SU-DHL-6 (cell line): ENCODE measurements around the gene EHBP1L1.

Experiments used
- H2AFZ ChIP-seq: fragments of 200-600 bp; sonication (generic); 2 replicates; pipeline ENCODE4 v1.6.1; 2014; ENCODE audit warnings: low read depth, mild to moderate bottlenecking, moderate library complexity, mixed read lengths, antibody characterized with exemption, low read length; ENCODE audit not compliant: severe bottlenecking
- H3F3A ChIP-seq: fragments of 200-600 bp; shearing (Covaris generic); 2 replicates; pipeline ENCODE4 v1.6.0; 2016; ENCODE audit warnings: antibody characterized with exemption, mild to moderate bottlenecking; ENCODE audit not compliant: insufficient read depth
- H3K27ac ChIP-seq: fragments of 200-600 bp; sonication (generic); 2 replicates; pipeline ENCODE4 v1.5.1; 2016; ENCODE audit warnings: low read depth, mild to moderate bottlenecking, low read length, moderate library complexity, mixed read lengths
- H3K27me3 ChIP-seq: fragments of 200-600 bp; sonication (generic), shearing (Covaris generic); 2 replicates; pipeline ENCODE4 v1.6.0; 2014; ENCODE audit warnings: mild to moderate bottlenecking, low read length
- H3K36me3 ChIP-seq: fragments of 200-600 bp; sonication (generic); 2 replicates; pipeline ENCODE4 v1.6.1; 2014; ENCODE audit warnings: mild to moderate bottlenecking, low read length, mixed read lengths
- H3K4me2 ChIP-seq: fragments of 300-600, 200-600 bp; shearing (Covaris generic), sonication (generic); 2 replicates; pipeline ENCODE4 v1.6.0; 2014; ENCODE audit warnings: low read length, low read depth, mild to moderate bottlenecking; ENCODE audit not compliant: poor library complexity, severe bottlenecking
- H3K4me3 ChIP-seq: fragments of 200-600 bp; sonication (generic); 2 replicates; pipeline ENCODE4 v1.5.1; 2014; ENCODE audit warnings: antibody characterized with exemption, low read length, mild to moderate bottlenecking, mixed read lengths; ENCODE audit not compliant: insufficient read depth, poor library complexity, severe bottlenecking
- H3K79me2 ChIP-seq: fragments of 200-600 bp; sonication (generic); 2 replicates; pipeline ENCODE4 v1.6.1; 2014; ENCODE audit warnings: mild to moderate bottlenecking, low read length, moderate library complexity; ENCODE audit not compliant: insufficient read depth
- H3K9ac ChIP-seq: fragments of 200-600 bp; sonication (generic); 2 replicates; pipeline ENCODE4 v1.7.0; 2014; ENCODE audit warnings: mild to moderate bottlenecking, low read length
- H3K9me2 ChIP-seq: fragments of 200-600 bp; sonication (generic); replicated peaks from 2 replicates; pipeline ENCODE4 v1.6.1; 2014; ENCODE audit warnings: low read length; ENCODE audit not compliant: insufficient read depth
- H3K9me3 ChIP-seq: fragments of 200-600 bp; sonication (generic); 2 replicates; pipeline ENCODE4 v1.6.1; 2014; ENCODE audit warnings: low read length, mixed read lengths; ENCODE audit not compliant: insufficient read depth
- H4K20me1 ChIP-seq: fragments of 200-600 bp; sonication (generic); 2 replicates; pipeline ENCODE4 v1.6.1; 2014; ENCODE audit warnings: low read depth, mild to moderate bottlenecking, antibody characterized with exemption, low read length, moderate library complexity, mixed read lengths
- CTCF ChIP-seq: fragments of 200-600 bp; sonication (generic); IDR thresholded peaks from one replicate; pipeline ENCODE4 v1.5.1; 2017; ENCODE audit warnings: antibody characterized with exemption, mild to moderate bottlenecking, low read length, moderate library complexity; ENCODE audit not compliant: insufficient read depth, poor library complexity, severe bottlenecking
- EZH2phosphoT487 ChIP-seq: fragments of 200-600 bp; sonication (generic), shearing (Covaris generic); conservative IDR thresholded peaks from 2 replicates; pipeline ENCODE4 v1.6.1; 2018; ENCODE audit warnings: mild to moderate bottlenecking, antibody characterized with exemption, low read length, moderate library complexity, mixed read lengths

The EHBP1L1 gene

DNA sequence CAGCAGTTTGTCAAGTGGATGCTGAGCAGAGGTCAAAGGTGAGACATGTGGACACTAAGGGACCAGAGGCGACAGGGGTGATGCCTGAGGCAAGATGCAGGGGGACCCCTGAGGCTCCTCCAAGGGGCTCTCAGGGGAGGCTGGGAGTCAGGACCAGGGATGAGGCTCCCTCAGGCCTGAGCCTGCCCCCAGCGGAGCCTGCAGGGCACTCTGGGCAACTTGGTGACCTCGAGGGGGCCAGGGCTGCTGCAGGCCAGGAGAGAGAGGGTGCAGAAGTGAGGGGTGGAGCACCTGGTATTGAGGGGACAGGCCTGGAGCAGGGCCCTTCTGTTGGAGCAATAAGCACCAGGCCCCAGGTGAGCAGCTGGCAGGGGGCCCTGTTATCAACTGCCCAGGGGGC, 6.1 kb downstream of the EHBP1L1 start:
- TF ChIP-seq EZH2phosphoT487 (no peak), CTCF (no peak)

GRCh38 chr11:65583589-65583988, 7.7 kb downstream of the EHBP1L1 start:
- no peaks in the 10 kb centered on the region for H3K27me3 ChIP-seq
- no peak overlapping the region for H3K27ac ChIP-seq
- TF ChIP-seq EZH2phosphoT487: no peak
- TF ChIP-seq CTCF: no peak
- no peaks in the 10 kb centered on the region for H3F3A ChIP-seq
- no peak overlapping the region for H3K4me2 ChIP-seq
- H3K4me3 ChIP-seq: no peak overlapping the region
- no peak overlapping the region for H2AFZ ChIP-seq
- no peak overlapping the region for H3K9ac ChIP-seq
- no peaks in the 10 kb centered on the region for H3K9me3 ChIP-seq
- H4K20me1 ChIP-seq: no peaks in the 10 kb centered on the region
- no peaks in the 10 kb centered on the region for H3K9me2 ChIP-seq
- no peaks in the 10 kb centered on the region for H3K36me3 ChIP-seq
- no peaks in the 10 kb centered on the region for H3K79me2 ChIP-seq

More for the DNA sequence above, 6.1 kb downstream of the EHBP1L1 start:
- no peak overlapping the region for H3K4me2 ChIP-seq
- H3K4me3 ChIP-seq: no peak overlapping the region
- no peak overlapping the region for H2AFZ ChIP-seq
- no peak overlapping the region for H3K9ac ChIP-seq
- H3K79me2 ChIP-seq: no peaks in the 10 kb centered on the region
- H4K20me1 ChIP-seq: no peaks in the 10 kb centered on the region
- H3K27me3 ChIP-seq: no peaks in the 10 kb centered on the region
- H3K36me3 ChIP-seq: no peaks in the 10 kb centered on the region
- H3K27ac ChIP-seq: no peak overlapping the region
- no peaks in the 10 kb centered on the region for H3K9me2 ChIP-seq
- H3K9me3 ChIP-seq: no peaks in the 10 kb centered on the region
- no peaks in the 10 kb centered on the region for H3F3A ChIP-seq

- no peaks in the 10 kb centered on the region for H3K36me3 ChIP-seq
- H2AFZ ChIP-seq: no peak overlapping the region
- H3K4me3 ChIP-seq: no peak overlapping the region
- H4K20me1 ChIP-seq: no peaks in the 10 kb centered on the region
- no peaks in the 10 kb centered on the region for H3K79me2 ChIP-seq
- no peak for TF ChIP-seq EZH2phosphoT487
- TF ChIP-seq CTCF: no peak
- no peaks in the 10 kb centered on the region for H3F3A ChIP-seq
- H3K27ac ChIP-seq: no peak overlapping the region
- no peak overlapping the region for H3K9ac ChIP-seq
- H3K27me3 ChIP-seq: no peaks in the 10 kb centered on the region
- no peaks in the 10 kb centered on the region for H3K9me3 ChIP-seq
- no peaks in the 10 kb centered on the region for H3K9me2 ChIP-seq
- no peak overlapping the region for H3K4me2 ChIP-seq
Observed at GRCh38 chr11:65584106-65584505, 8.3 kb downstream of the EHBP1L1 start.
